GM12878 (cell line): Measurements from ENCODE around the gene TRAF3. TPM values are rescaled to one million over a fixed set of nuclear protein-coding genes. Genes with fewer than 3 reads are reported as not detected.

ENCODE experiments used
- ASH2L ChIP-seq: fragments of 300-600, 200-600 bp; sonication (generic); IDR thresholded peaks from 2 replicates; pipeline ENCODE4 v1.6.1; 2017; ENCODE audit warnings: low read depth, mild to moderate bottlenecking, borderline replicate concordance
- ATF2 ChIP-seq: IDR thresholded peaks from 2 replicates; pipeline ENCODE4 v1.6.1; 2012; ENCODE audit warnings: low read length, inconsistent platforms
- GABPA ChIP-seq: IDR thresholded peaks from 2 replicates; pipeline ENCODE4 v1.6.1; 2014; ENCODE audit warnings: antibody characterized with exemption, low read depth, mild to moderate bottlenecking, inconsistent platforms
- SIN3A ChIP-seq: IDR thresholded peaks from 2 replicates; pipeline ENCODE4 v1.6.1; 2012; ENCODE audit warnings: low read depth, low read length, improper control_type of control experiment
- SMC3 ChIP-seq: IDR thresholded peaks from 2 replicates; pipeline ENCODE4 v1.6.1; 2011; ENCODE audit warnings: low read length, improper control_type of control experiment, borderline replicate concordance
- ZNF592 ChIP-seq: fragments of 450-650 bp; IDR thresholded peaks from 2 replicates; pipeline ENCODE4 v1.6.1; 2017; ENCODE audit warnings: mild to moderate bottlenecking, moderate library complexity
- polyA plus RNA-seq, 11 experiments: library from polyadenylated mRNA; depleted of rRNA in 4 of 11; unstranded in 6 of 11; stranded (reverse) in 5 of 11; fragments of >200 nt; fragmentation: Nextera tagmentation in 4 of 11; fragmentation: Illumina TruSeq in 1 of 11; extraction: Ambion mirVana in 4 of 11; extraction: Trizol in 1 of 11; gene quantifications; 1 replicate in 1 of 11; 2 replicates in 10 of 11; pipeline versions ENCODE4 v1.2.1 to v1.2.3, GENCODE V29; 2011 to 2016; ENCODE audit warnings: inconsistent platforms in 2 of 11, missing spikeins in 2 of 11, low read depth in 1 of 11
- total RNA-seq, 4 experiments: library from RNA; depleted of rRNA in 3 of 4; stranded (reverse); fragments of >200 nt in 3 of 4; fragmentation: Illumina TruSeq in 1 of 4; extraction: Trizol in 1 of 4; gene quantifications; 2 replicates each; pipeline versions ENCODE4 v1.2.1 to v1.2.3, GENCODE V29; 2013 to 2021

TRAF3 gene
- total and polyA plus RNA-seq, 10 of the 15 experiments (the other 5 are each of a cell fraction or from before 2014, with no cell fraction given), result 3.0 to 70.1 (median 36.5) TPM

DNA sequence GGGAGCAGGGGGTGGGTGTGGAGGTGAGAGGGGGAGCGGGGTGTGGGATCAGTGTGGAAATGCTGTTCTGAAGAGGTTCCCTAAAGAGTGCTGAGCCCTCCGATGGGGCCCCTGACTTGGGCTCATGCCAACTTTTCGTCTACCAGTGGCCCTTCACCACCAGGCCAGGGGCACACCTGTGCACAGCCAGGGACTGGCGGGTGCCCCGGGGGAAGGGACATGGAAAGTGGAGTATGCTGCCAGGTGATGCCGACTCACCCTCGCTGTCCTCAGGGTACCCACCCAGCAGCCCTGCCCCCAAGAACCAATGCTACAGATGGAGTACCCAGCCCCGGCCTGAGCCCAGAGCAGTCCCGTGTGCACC is 171.4 kb downstream of the TRAF3 start (continued):
- TF ChIP-seq ATF2 (no peak), SMC3 (no peak), ASH2L (no peak), ZNF592 (no peak), GABPA (no peak), SIN3A (no peak)
